NB4 (cell line): Measurements from ENCODE around the gene SCP2.

Experiments used
- MYC ChIP-seq: IDR thresholded peaks from 2 replicates; pipeline ENCODE4 v1.6.1; 2011; ENCODE audit warnings: low read depth, low read length
- POLR2A ChIP-seq: IDR thresholded peaks from 2 replicates; pipeline ENCODE4 v1.6.1; 2011; ENCODE audit warnings: mild to moderate bottlenecking; ENCODE audit not compliant: insufficient read length; ENCODE audit errors: extremely low read depth
- TF ChIP-seq, protein P1 (sequence below): IDR thresholded peaks from one replicate; pipeline ENCODE4 v1.5.1; 2012; ENCODE audit warnings: low read depth, low read length

DNA sequence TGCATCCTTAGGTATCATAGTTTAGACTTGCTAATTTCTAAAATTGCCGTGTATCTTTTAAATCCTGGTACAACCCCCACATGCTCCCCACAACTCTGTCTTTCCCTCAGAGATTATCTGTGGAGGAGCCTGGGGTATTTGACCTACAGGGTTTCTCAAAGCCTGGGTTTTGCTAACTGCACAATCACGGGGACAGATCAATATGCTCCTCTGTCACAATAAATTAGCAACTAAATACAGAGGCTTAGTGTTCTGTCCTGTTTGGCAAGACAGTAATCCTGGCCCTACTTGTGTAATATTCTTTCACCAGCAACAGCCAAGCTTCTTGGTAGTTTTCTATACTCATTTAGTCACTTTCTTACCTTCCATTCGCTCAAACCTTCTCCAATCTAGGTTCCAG, 14.1 kb upstream of the SCP2 start:
- TF ChIP-seq, protein P1, sequence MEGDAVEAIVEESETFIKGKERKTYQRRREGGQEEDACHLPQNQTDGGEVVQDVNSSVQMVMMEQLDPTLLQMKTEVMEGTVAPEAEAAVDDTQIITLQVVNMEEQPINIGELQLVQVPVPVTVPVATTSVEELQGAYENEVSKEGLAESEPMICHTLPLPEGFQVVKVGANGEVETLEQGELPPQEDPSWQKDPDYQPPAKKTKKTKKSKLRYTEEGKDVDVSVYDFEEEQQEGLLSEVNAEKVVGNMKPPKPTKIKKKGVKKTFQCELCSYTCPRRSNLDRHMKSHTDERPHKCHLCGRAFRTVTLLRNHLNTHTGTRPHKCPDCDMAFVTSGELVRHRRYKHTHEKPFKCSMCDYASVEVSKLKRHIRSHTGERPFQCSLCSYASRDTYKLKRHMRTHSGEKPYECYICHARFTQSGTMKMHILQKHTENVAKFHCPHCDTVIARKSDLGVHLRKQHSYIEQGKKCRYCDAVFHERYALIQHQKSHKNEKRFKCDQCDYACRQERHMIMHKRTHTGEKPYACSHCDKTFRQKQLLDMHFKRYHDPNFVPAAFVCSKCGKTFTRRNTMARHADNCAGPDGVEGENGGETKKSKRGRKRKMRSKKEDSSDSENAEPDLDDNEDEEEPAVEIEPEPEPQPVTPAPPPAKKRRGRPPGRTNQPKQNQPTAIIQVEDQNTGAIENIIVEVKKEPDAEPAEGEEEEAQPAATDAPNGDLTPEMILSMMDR = no peak
- TF ChIP-seq POLR2A = no peak
- TF ChIP-seq MYC = no peak
